MM.1S (cell line): ENCODE results near the gene HS3ST1.

Experiments
- EZH2phosphoT487 ChIP-seq: fragments of 300-600 bp; sonication (generic); IDR thresholded peaks from 2 replicates; pipeline ENCODE4 v1.6.1; 2018; ENCODE audit warnings: antibody characterized with exemption, low read length
- TF ChIP-seq, protein P1 (sequence below): fragments of 300-600 bp; sonication (generic); IDR thresholded peaks from 2 replicates; pipeline ENCODE4 v1.5.1; 2016; ENCODE audit warnings: antibody characterized with exemption, low read length, mixed read lengths

DNA sequence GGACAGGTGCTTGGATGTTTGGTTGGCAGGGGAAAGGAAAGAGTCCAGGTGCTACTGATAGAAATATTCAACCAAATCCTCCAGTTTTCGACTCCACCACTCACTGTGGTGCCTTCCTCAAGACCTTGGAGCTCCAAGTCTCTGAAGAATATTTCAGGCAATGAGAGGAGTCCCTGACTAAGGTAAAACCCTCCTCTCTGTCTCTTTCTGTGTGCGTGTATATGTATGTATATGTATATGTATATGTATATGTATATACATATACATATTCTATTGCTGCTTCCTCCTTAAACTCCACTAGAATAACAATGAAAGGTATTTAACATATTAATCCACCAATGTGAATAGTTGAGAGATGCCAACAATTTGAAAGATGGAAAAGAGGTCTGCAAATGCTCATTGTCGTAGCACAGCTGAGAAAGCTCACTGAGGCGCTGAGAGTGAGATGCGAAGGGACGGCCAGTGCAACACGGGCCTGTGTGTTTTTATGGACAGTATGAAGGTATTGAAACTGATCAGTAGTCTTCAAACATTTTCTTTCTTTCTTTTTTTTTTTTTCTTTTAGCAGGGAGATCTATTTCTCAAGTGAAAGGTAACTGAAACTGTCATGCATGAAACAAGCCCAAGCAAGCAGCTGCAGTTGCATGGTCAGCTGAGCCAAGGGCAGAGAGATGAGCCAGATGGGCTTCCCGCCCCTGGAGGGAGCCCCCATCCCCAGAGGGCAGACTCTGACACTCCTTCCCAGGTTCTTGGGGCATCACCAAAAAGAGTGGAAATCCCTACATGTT is 41.1 kb upstream of the HS3ST1 start:
- TF ChIP-seq, protein P1, sequence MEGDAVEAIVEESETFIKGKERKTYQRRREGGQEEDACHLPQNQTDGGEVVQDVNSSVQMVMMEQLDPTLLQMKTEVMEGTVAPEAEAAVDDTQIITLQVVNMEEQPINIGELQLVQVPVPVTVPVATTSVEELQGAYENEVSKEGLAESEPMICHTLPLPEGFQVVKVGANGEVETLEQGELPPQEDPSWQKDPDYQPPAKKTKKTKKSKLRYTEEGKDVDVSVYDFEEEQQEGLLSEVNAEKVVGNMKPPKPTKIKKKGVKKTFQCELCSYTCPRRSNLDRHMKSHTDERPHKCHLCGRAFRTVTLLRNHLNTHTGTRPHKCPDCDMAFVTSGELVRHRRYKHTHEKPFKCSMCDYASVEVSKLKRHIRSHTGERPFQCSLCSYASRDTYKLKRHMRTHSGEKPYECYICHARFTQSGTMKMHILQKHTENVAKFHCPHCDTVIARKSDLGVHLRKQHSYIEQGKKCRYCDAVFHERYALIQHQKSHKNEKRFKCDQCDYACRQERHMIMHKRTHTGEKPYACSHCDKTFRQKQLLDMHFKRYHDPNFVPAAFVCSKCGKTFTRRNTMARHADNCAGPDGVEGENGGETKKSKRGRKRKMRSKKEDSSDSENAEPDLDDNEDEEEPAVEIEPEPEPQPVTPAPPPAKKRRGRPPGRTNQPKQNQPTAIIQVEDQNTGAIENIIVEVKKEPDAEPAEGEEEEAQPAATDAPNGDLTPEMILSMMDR = no peak
- TF ChIP-seq EZH2phosphoT487 = no peak
